ENCODE results near the gene GABRB3. TPM values are rescaled to one million over a fixed set of nuclear protein-coding genes. Genes with fewer than 3 reads are reported as not detected.

GABRB3 gene
- total RNA-seq, 2 donors from 2014 or later = 3.6 to 7.3 TPM

GRCh38 chr15:26739791-26740190 lies 33.1 kb downstream of the GABRB3 start:
- intact Hi-C loops (cut with DNase I) = no loop called here
- Histone ChIP-seq H3K4me1 (no peaks in the 10 kb centered on the region), H3K27ac (no peak overlapping the region), H3K36me3 (replicated peaks in 1 of 2; ENCODE audit: insufficient read depth in 1 of 2, low read depth in 2 of 2) (no peaks in the 10 kb centered on the region), H3K27me3 (no peaks in the 10 kb centered on the region), H3K4me3 (no peak overlapping the region), H3K9me3 (no peaks in the 10 kb centered on the region)
- no peak for TF ChIP-seq POLR2A (IDR thresholded peaks at IDR 0.05)
- TF ChIP-seq CTCF (IDR thresholded peaks at IDR 0.05) = no peak
- DNase-seq (no peak), ATAC-seq (no peak)
- WGBS, 2 donors = 25 to 32% methylated on average over 7 of the region's 7 CpGs

- Histone ChIP-seq H3K27me3 (no peaks in the 10 kb centered on the region), H3K36me3 (replicated peaks in 1 of 2; ENCODE audit: insufficient read depth in 1 of 2, low read depth in 2 of 2) (no peaks in the 10 kb centered on the region), H3K27ac (no peak overlapping the region), H3K9me3 (no peaks in the 10 kb centered on the region), H3K4me3 (no peak overlapping the region), H3K4me1 (no peaks in the 10 kb centered on the region)
- ATAC-seq = no peak
- no peak for TF ChIP-seq CTCF (IDR thresholded peaks at IDR 0.05)
- TF ChIP-seq POLR2A (IDR thresholded peaks at IDR 0.05) = no peak
- intact Hi-C loops (cut with DNase I) = no loop called here
- DNase-seq = no peak
- 37 to 40% methylated on average over 9 of the region's 9 CpGs for WGBS, 2 donors
Observed at GRCh38 chr15:26738996-26739395, 33.9 kb downstream of the GABRB3 start.

GRCh38 chr15:26736502-26737248 lies 36.2 kb downstream of the GABRB3 start:
- Histone ChIP-seq H3K4me3 (no peak overlapping the region), H3K9me3 (peaks cover 0 to 6% (median 0%) of the 10 kb centered on the region in 3 donors), H3K27me3 (no peaks in the 10 kb centered on the region), H3K36me3 (replicated peaks in 1 of 2; ENCODE audit: insufficient read depth in 1 of 2, low read depth in 2 of 2) (no peaks in the 10 kb centered on the region), H3K4me1 (no peaks in the 10 kb centered on the region), H3K27ac (no peak overlapping the region)
- no peak for ATAC-seq
- 53 to 57% methylated on average over 10 to 11 of the region's 11 CpGs for WGBS, 2 donors
- DNase-seq = no peak
- TF ChIP-seq POLR2A (IDR thresholded peaks at IDR 0.05) = no peak
- TF ChIP-seq CTCF (IDR thresholded peaks at IDR 0.05) = no peak
- intact Hi-C loops (cut with DNase I) = no loop called here

GRCh38 chr15:26731965-26732364 lies 40.9 kb downstream of the GABRB3 start:
- Histone ChIP-seq H3K27me3 (no peaks in the 10 kb centered on the region), H3K36me3 (replicated peaks in 1 of 2; ENCODE audit: insufficient read depth in 1 of 2, low read depth in 2 of 2) (no peaks in the 10 kb centered on the region), H3K4me1 (no peaks in the 10 kb centered on the region), H3K27ac (no peak overlapping the region), H3K4me3 (no peak overlapping the region), H3K9me3 (peaks cover 0 to 6% (median 0%) of the 10 kb centered on the region in 3 donors)
- ATAC-seq (no peak), DNase-seq (no peak)
- intact Hi-C loops (cut with DNase I) = no loop called here
- WGBS, 2 donors = 78 to 80% methylated on average over 5 of the region's 5 CpGs
- TF ChIP-seq CTCF (IDR thresholded peaks at IDR 0.05) = no peak
- no peak for TF ChIP-seq POLR2A (IDR thresholded peaks at IDR 0.05)

- no peak for DNase-seq
- Histone ChIP-seq H3K36me3 (replicated peaks in 1 of 2; ENCODE audit: insufficient read depth in 1 of 2, low read depth in 2 of 2) (no peaks in the 10 kb centered on the region), H3K27me3 (no peaks in the 10 kb centered on the region), H3K27ac (no peak overlapping the region), H3K4me3 (no peak overlapping the region), H3K4me1 (no peaks in the 10 kb centered on the region), H3K9me3 (peaks cover 0 to 6% (median 0%) of the 10 kb centered on the region in 3 donors)
- intact Hi-C loops (cut with DNase I) = no loop called here
- TF ChIP-seq CTCF (IDR thresholded peaks at IDR 0.05) = no peak
- no peak for TF ChIP-seq POLR2A (IDR thresholded peaks at IDR 0.05)
- ATAC-seq = no peak
Observed at GRCh38 chr15:26729581-26729980, 43.3 kb downstream of the GABRB3 start.
